ENCODE measurements around the gene MYBPC2. TPM values are rescaled to one million over a fixed set of nuclear protein-coding genes. Genes with fewer than 3 reads are reported as not detected.

MYBPC2 gene
- total RNA-seq, 2 donors from 2014 or later = 0.86 to 1.3 TPM

DNA sequence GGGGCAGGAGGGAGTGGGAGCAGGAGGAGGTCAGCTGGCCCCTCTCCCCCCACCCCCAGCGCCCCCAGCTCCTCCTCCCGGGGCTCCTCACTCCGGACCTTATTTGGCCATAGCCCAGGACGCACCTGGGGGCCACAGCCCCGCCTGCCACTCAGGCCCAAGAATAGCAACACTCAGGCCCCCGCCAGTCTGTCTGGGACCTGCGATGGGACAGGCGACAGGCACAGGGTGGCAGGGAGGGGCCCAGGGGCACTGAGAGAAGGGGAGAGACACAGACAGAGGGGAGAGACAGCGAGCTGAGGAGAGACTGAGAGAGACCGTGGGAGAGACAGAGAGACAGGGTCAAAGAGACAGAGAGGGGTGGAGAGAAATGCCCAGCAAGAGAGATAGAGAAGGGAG, 68.1 kb downstream of the MYBPC2 start:
- Mint-ChIP-seq H3K27ac (no peak overlapping the region), H3K4me3 (no peak overlapping the region), H3K4me1 (ENCODE audit: low read depth) (no peaks in the 10 kb centered on the region), H3K9me3 (no peaks in the 10 kb centered on the region), H3K27me3 (ENCODE audit: low read depth) (no peaks in the 10 kb centered on the region), H3K36me3 (ENCODE audit: insufficient read depth in 2 of 2) (peaks cover 0 to 3% of the 10 kb centered on the region in 2 donors)
- no peak for DNase-seq
- peak in 1 of 2 donors; percentile 15 for ATAC-seq (replicated peaks in 1 of 2)

GRCh38 chr19:50501186-50501567, 68.5 kb downstream of the MYBPC2 start:
- Mint-ChIP-seq H3K4me1 (ENCODE audit: low read depth) (no peaks in the 10 kb centered on the region), H3K36me3 (ENCODE audit: insufficient read depth in 2 of 2) (peaks cover 0 to 4% of the 10 kb centered on the region in 2 donors), H3K9me3 (no peaks in the 10 kb centered on the region), H3K27ac (no peak overlapping the region), H3K27me3 (ENCODE audit: low read depth) (no peaks in the 10 kb centered on the region), H3K4me3 (no peak overlapping the region)
- DNase-seq = no peak
- no peak for ATAC-seq (replicated peaks in 1 of 2)

DNA sequence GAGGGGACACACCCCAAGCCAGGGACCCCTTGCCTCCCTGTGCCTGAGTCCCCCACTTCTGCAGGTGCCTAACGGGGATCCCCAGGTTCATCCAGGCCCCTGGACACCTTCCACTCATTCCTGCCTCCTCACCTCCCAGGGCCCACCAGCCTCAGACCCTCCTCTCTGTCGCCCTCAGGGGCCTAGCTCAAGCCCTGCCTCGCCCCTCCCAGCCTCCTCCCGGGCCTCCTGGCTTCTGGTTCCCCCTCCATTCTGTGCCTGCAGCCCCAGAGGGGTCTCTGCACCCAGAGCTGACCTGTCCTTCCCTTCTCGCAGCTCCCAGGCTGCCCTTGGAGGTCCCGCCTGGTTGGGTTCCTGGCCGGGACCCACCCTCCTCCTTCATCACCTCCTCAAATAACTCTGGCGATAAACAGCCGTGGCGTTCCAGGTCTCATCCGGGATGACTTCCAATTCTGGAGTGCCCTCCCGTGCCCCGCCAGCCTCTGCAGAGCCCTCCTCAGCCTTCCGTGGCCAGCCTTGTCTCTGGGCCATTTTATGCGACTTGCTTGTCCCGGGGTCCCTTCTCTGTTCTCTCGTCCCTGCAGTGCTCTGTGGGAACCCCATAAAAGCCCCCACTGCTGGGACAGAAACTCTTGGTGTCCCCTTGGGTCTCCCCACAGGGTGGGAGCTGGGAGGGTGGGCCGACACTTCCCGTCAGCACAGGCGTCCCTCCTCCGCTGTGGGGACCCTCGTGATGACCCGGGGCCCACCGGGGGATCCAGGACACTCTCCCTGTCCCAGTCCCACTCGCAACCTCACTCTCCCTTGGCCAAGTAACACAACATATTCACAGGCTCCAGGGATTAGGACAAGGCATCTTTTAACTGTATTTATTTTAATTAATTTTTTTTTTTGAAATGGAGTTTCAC, 69.1 kb downstream of the MYBPC2 start:
- Mint-ChIP-seq H3K4me3 (no peak overlapping the region), H3K4me1 (ENCODE audit: low read depth) (no peaks in the 10 kb centered on the region), H3K9me3 (no peaks in the 10 kb centered on the region), H3K27me3 (ENCODE audit: low read depth) (no peaks in the 10 kb centered on the region), H3K27ac (no peak overlapping the region), H3K36me3 (ENCODE audit: insufficient read depth in 2 of 2) (peaks cover 0 to 4% of the 10 kb centered on the region in 2 donors)
- ATAC-seq (replicated peaks in 1 of 2) = peak in 1 of 2 donors; percentile 24
- DNase-seq = no peak

DNA sequence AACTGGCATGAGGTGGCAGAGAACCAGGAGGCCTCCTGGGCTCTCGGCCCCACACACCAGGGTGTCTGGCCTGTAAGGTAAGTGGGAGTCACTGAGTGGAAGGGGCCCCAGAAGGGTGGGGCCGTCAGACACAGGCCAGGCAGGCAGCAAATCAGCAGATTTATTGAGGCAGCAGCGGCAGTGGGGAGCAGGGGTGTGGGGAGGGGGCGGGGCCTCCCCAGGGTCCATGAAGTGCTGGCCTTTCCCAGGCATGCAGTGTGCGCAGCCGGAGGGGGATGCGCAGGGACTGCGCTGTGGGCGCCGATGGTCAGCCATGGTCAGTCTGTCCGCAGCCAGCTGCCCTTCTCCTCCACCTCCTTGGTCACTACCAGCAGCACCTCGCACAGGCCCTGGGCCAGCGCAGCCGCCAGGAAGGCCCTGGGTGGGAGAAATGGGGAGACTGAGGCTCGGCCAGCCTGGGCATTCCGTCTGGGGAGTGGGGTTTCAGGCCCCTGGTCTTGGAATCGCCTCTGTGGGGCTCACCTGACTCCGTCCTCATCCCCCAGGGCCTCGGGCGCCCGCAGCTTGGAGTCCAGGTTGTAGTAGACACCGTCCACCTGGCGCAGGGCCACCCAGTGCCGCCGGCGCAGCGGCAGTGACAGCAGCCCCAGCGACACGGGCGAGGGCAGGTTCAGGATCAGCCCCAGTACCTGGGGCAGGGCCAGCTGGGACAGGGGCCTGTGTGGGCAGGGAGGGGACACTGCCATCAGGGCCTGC, 73.3 kb downstream of the MYBPC2 start:
- H3K27ac Mint-ChIP-seq = no peak overlapping the region
- ATAC-seq (replicated peaks in 1 of 2) = no peak
- H3K36me3 Mint-ChIP-seq (ENCODE audit: insufficient read depth in 2 of 2) = peaks cover 0 to 4% of the 10 kb centered on the region in 2 donors
- no peaks in the 10 kb centered on the region for H3K27me3 Mint-ChIP-seq (ENCODE audit: low read depth)
- no peak for DNase-seq
- H3K4me3 Mint-ChIP-seq = no peak overlapping the region
- no peaks in the 10 kb centered on the region for H3K9me3 Mint-ChIP-seq
- peaks cover 9% of the 10 kb centered on the region for H3K4me1 Mint-ChIP-seq (ENCODE audit: low read depth)

DNA sequence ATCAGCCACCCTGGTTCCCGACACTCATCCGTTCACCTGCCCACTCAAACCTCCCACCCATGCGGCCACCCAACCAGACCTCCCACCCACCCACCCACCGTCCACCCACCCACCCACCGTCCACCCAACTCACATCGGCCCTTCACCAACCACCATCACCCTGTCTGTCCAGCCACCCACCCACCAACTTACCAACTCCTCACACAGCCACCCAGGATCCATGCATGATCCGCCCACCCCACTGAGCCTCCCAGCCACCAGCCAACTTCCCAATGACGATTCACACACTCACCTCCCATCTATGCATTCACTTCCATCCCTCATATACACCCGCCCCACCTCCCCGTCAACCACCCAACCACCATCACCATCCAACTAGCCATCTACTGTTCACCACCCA, 74.0 kb downstream of the MYBPC2 start:
- DNase-seq = no peak
- no peak overlapping the region for H3K27ac Mint-ChIP-seq
- H3K36me3 Mint-ChIP-seq (ENCODE audit: insufficient read depth in 2 of 2) = peaks cover 0 to 4% of the 10 kb centered on the region in 2 donors
- peaks cover 15% of the 10 kb centered on the region for H3K4me1 Mint-ChIP-seq (ENCODE audit: low read depth)
- H3K27me3 Mint-ChIP-seq (ENCODE audit: low read depth) = no peaks in the 10 kb centered on the region
- H3K4me3 Mint-ChIP-seq = no peak overlapping the region
- no peaks in the 10 kb centered on the region for H3K9me3 Mint-ChIP-seq
- no peak for ATAC-seq (replicated peaks in 1 of 2)

DNA sequence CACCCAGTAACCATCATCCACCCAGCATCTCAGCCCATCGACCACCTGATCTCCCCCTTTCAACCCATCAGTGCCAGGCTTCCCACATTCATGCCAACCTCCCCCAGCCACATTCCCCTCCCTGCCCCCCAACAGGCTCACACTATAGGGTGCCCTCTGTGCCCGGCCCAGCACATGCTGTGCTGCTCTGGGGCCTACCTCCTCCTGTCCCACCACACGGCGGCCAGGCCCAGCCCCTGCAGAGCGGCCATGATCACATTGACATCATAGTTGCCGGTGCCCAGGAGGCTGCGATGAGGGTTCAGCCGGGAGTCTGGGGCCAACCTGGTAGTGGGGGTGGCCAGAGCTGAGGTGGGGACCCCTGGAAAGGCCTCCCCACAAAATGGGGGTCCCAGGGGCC, 74.7 kb downstream of the MYBPC2 start:
- no peaks in the 10 kb centered on the region for H3K27me3 Mint-ChIP-seq (ENCODE audit: low read depth)
- DNase-seq = no peak
- H3K36me3 Mint-ChIP-seq (ENCODE audit: insufficient read depth in 2 of 2) = peaks cover 0 to 4% of the 10 kb centered on the region in 2 donors
- H3K4me1 Mint-ChIP-seq (ENCODE audit: low read depth) = peaks cover 16% of the 10 kb centered on the region
- H3K27ac Mint-ChIP-seq = no peak overlapping the region
- ATAC-seq (replicated peaks in 1 of 2) = no peak
- no peak overlapping the region for H3K4me3 Mint-ChIP-seq
- no peaks in the 10 kb centered on the region for H3K9me3 Mint-ChIP-seq

DNA sequence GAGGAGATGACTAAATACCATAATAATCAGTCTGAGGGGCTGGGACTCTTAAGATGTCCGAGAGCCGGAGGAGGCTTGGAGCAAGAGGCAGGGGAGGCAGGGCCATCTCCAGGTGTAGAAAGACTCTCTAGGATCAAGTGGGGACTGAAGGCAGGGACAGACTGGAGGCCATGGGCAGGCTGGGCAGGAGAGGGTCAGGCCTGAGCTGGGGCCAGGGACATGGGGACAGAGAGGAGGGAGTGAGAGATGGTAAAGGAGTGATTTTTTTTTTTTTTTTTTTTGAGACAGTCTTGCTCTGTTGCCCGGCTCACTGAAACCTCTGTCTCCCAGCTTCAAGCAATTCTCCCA, 76.1 kb downstream of the MYBPC2 start:
- Mint-ChIP-seq H3K36me3 (ENCODE audit: insufficient read depth in 2 of 2) (peaks cover 0 to 4% of the 10 kb centered on the region in 2 donors), H3K27me3 (ENCODE audit: low read depth) (no peaks in the 10 kb centered on the region), H3K27ac (no peak overlapping the region), H3K9me3 (no peaks in the 10 kb centered on the region), H3K4me1 (ENCODE audit: low read depth) (peaks cover 16% of the 10 kb centered on the region), H3K4me3 (peak overlapping the region in 1 of 2 donors; percentile 7)
- ATAC-seq (replicated peaks in 1 of 2) = no peak
- DNase-seq = no peak

GRCh38 chr19:50509366-50509765, 76.7 kb downstream of the MYBPC2 start:
- DNase-seq (no peak), ATAC-seq (replicated peaks in 1 of 2) (no peak)
- H3K27me3 Mint-ChIP-seq (ENCODE audit: low read depth) = peaks cover 3% of the 10 kb centered on the region
- H3K27ac Mint-ChIP-seq = peak overlapping the region; percentile 6
- H3K9me3 Mint-ChIP-seq = no peaks in the 10 kb centered on the region
- H3K36me3 Mint-ChIP-seq (ENCODE audit: insufficient read depth in 2 of 2) = peaks cover 0 to 4% of the 10 kb centered on the region in 2 donors
- H3K4me1 Mint-ChIP-seq (ENCODE audit: low read depth) = peaks cover 16% of the 10 kb centered on the region
- peak overlapping the region; percentile 39 to 76 for H3K4me3 Mint-ChIP-seq

GRCh38 chr19:50510121-50510670, 77.5 kb downstream of the MYBPC2 start:
- peak overlapping the region; percentile 74 for H3K27ac Mint-ChIP-seq
- peaks cover 9% of the 10 kb centered on the region for H3K27me3 Mint-ChIP-seq (ENCODE audit: low read depth)
- no peak for DNase-seq
- H3K9me3 Mint-ChIP-seq = no peaks in the 10 kb centered on the region
- no peak for ATAC-seq (replicated peaks in 1 of 2)
- H3K36me3 Mint-ChIP-seq (ENCODE audit: insufficient read depth in 2 of 2) = peaks cover 0 to 4% of the 10 kb centered on the region in 2 donors
- peaks cover 16% of the 10 kb centered on the region for H3K4me1 Mint-ChIP-seq (ENCODE audit: low read depth)
- peak overlapping the region; percentile 72 to 76 for H3K4me3 Mint-ChIP-seq

- Mint-ChIP-seq H3K4me1 (ENCODE audit: low read depth) (peaks cover 16% of the 10 kb centered on the region), H3K9me3 (no peaks in the 10 kb centered on the region), H3K4me3 (peak overlapping the region; percentile 72 to 76), H3K36me3 (ENCODE audit: insufficient read depth in 2 of 2) (peaks cover 0 to 1% of the 10 kb centered on the region in 2 donors), H3K27ac (peak overlapping the region; percentile 74), H3K27me3 (ENCODE audit: low read depth) (peaks cover 11% of the 10 kb centered on the region)
- ATAC-seq (replicated peaks in 1 of 2) (no peak), DNase-seq (no peak)
Observed at GRCh38 chr19:50510700-50511068, 78.0 kb downstream of the MYBPC2 start.

GRCh38 chr19:50511069-50511822, 78.6 kb downstream of the MYBPC2 start, which contains the start of gene JOSD2:
Gene JOSD2, minus strand, starts transcription at chr19:50511191. Its CDS starts 760 bp downstream, at chr19:50510431.
- Mint-ChIP-seq H3K9me3 (no peaks in the 10 kb centered on the region), H3K4me3 (peak within 1 kb of the TSS; percentile 72 to 76), H3K36me3 (ENCODE audit: insufficient read depth in 2 of 2) (no peaks in the 10 kb centered on the region), H3K27ac (peak within 1 kb of the TSS; percentile 74), H3K4me1 (ENCODE audit: low read depth) (peaks cover 16% of the 10 kb centered on the region), H3K27me3 (ENCODE audit: low read depth) (peaks cover 17% of the 10 kb centered on the region)
- peak; percentile 95 to 97 for DNase-seq
- ATAC-seq (replicated peaks in 1 of 2) = peak; percentile 92 to 93

- H3K36me3 Mint-ChIP-seq (ENCODE audit: insufficient read depth in 2 of 2) = no peaks in the 10 kb centered on the region
- peaks cover 18% of the 10 kb centered on the region for H3K27me3 Mint-ChIP-seq (ENCODE audit: low read depth)
- no peak overlapping the region for H3K27ac Mint-ChIP-seq
- H3K4me3 Mint-ChIP-seq = no peak overlapping the region
- H3K4me1 Mint-ChIP-seq (ENCODE audit: low read depth) = peaks cover 16% of the 10 kb centered on the region
- ATAC-seq (replicated peaks in 1 of 2) = no peak
- no peak for DNase-seq
- no peaks in the 10 kb centered on the region for H3K9me3 Mint-ChIP-seq
Observed at GRCh38 chr19:50512112-50512998, 79.7 kb downstream of the MYBPC2 start.

Measured in activated T-cell treated with anti-CD3 and anti-CD28 coated beads, Interleukin-2, amount 50 U/mL, for 72 hours (primary cell).